ENCODE results near the gene SERPINA10.

SERPINA10 gene

GRCh38 chr14:94330432-94330831 is 37.4 kb upstream of the SERPINA10 start:
- POLR2A ChIA-PET = no interaction called here

GRCh38 chr14:94329857-94330256 is 36.8 kb upstream of the SERPINA10 start:
- DNase-seq (ENCODE audit: low read depth, low spot score) = no peak
- TF ChIP-seq CTCF (IDR thresholded peaks at IDR 0.05; ENCODE audit: insufficient read depth, low read length, missing control alignments) = no peak
- ChIA-PET POLR2A (no interaction called here), CTCF (no interaction called here)
- H3K4me3 ChIP-seq (ENCODE audit: low read depth, low read length) = no peak overlapping the region

More at GRCh38 chr14:94330432-94330831, 37.4 kb upstream of the SERPINA10 start:
- TF ChIP-seq CTCF (IDR thresholded peaks at IDR 0.05; ENCODE audit: insufficient read depth, low read length, missing control alignments) = no peak
- H3K4me3 ChIP-seq (ENCODE audit: low read depth, low read length) = no peak overlapping the region
- no peak for DNase-seq (ENCODE audit: low read depth, low spot score)
- CTCF ChIA-PET = no interaction called here

- no peak for TF ChIP-seq CTCF (IDR thresholded peaks at IDR 0.05; ENCODE audit: insufficient read depth, low read length, missing control alignments)
- no peak for DNase-seq (ENCODE audit: low read depth, low spot score)
- ChIA-PET POLR2A (interaction anchor here (0.6 kb wide), 1 partner anchor 205 kb away, joined by 3 read pairs; no protein-coding TSS in a partner anchor), CTCF (no interaction called here)
- H3K4me3 ChIP-seq (ENCODE audit: low read depth, low read length) = no peak overlapping the region
Measured at GRCh38 chr14:94328196-94328595, 35.1 kb upstream of the SERPINA10 start.

GRCh38 chr14:94322648-94323570 is 29.8 kb upstream of the SERPINA10 start, which contains the start of gene SERPINA6:
Gene SERPINA6, minus strand, starts transcription at chr14:94323336. Its CDS starts 8,688 bp downstream, at chr14:94314648.
- ChIA-PET CTCF (interaction anchor here (1.1 kb wide), 1 partner anchor 89 kb away, joined by 3 read pairs; no protein-coding TSS in a partner anchor), POLR2A (no interaction called here)
- no peak for TF ChIP-seq CTCF (IDR thresholded peaks at IDR 0.05; ENCODE audit: insufficient read depth, low read length, missing control alignments)
- DNase-seq (ENCODE audit: low read depth, low spot score) = no peak
- no peak within 1 kb of the TSS for H3K4me3 ChIP-seq (ENCODE audit: low read depth, low read length)

GRCh38 chr14:94321421-94322271 is 28.6 kb upstream of the SERPINA10 start:
- ChIA-PET POLR2A (no interaction called here), CTCF (interaction anchor here (1.1 kb wide), 1 partner anchor 90 kb away, joined by 3 read pairs; no protein-coding TSS in a partner anchor)
- no peak for DNase-seq (ENCODE audit: low read depth, low spot score)
- TF ChIP-seq CTCF (IDR thresholded peaks at IDR 0.05; ENCODE audit: insufficient read depth, low read length, missing control alignments) = no peak
- no peak overlapping the region for H3K4me3 ChIP-seq (ENCODE audit: low read depth, low read length)

GRCh38 chr14:94320243-94320642 is 27.2 kb upstream of the SERPINA10 start:
- ChIA-PET POLR2A (no interaction called here), CTCF (no interaction called here)
- no peak for DNase-seq (ENCODE audit: low read depth, low spot score)
- TF ChIP-seq CTCF (IDR thresholded peaks at IDR 0.05; ENCODE audit: insufficient read depth, low read length, missing control alignments) = no peak
- no peak overlapping the region for H3K4me3 ChIP-seq (ENCODE audit: low read depth, low read length)
